BJ (cell line): Measurements from ENCODE around the gene HLF. TPM values are rescaled to one million over a fixed set of nuclear protein-coding genes. Genes with fewer than 3 reads are reported as not detected.

ENCODE experiments used
- CTCF ChIA-PET: fragments of 350-600 bp; formaldehyde crosslinking; extraction: SDS; loops from one replicate; lab custom pipeline; 2021; ENCODE audit warnings: antibody characterized with exemption, inconsistent platforms; lab: Yijun Ruan, JAX
- POLR2A ChIA-PET: fragments of 300-600 bp; sonication (Branson Sonifier 250); formaldehyde crosslinking; extraction: SDS; loops from one replicate; lab custom pipeline; 2021; ENCODE audit warnings: antibody characterized with exemption; lab: Charles Lee
- DNase-seq: peaks from one replicate; pipeline ENCODE4 v3.0.0-alpha.2; 2011; ENCODE audit warnings: low read depth
- H3K27me3 ChIP-seq: 2 replicates; pipeline ENCODE4 v1.6.0; 2011; ENCODE audit warnings: low read length; ENCODE audit not compliant: control insufficient read depth, insufficient read depth
- H3K36me3 ChIP-seq: 2 replicates; pipeline ENCODE4 v1.5.1; 2011; ENCODE audit warnings: low read length; ENCODE audit not compliant: control insufficient read depth, insufficient read depth
- H3K4me3 ChIP-seq: 2 replicates; pipeline ENCODE4 v1.5.1; 2011; ENCODE audit warnings: low read depth, mild to moderate bottlenecking, control low read depth, low read length
- polyA plus RNA-seq: library from polyadenylated mRNA; depleted of rRNA; stranded (reverse); fragments of >200 nt; gene quantifications from 2 replicates; pipeline ENCODE4 v1.2.3, GENCODE V29; 2011
- TF ChIP-seq, protein P1 (sequence below): IDR thresholded peaks from 2 replicates; pipeline ENCODE4 v1.5.1; 2011; ENCODE audit warnings: low read depth, mild to moderate bottlenecking, control low read depth, inconsistent platforms, low read length, moderate library complexity; ENCODE audit not compliant: insufficient read depth

The HLF gene
- polyA plus RNA-seq, 1 experiment: not detected

DNA sequence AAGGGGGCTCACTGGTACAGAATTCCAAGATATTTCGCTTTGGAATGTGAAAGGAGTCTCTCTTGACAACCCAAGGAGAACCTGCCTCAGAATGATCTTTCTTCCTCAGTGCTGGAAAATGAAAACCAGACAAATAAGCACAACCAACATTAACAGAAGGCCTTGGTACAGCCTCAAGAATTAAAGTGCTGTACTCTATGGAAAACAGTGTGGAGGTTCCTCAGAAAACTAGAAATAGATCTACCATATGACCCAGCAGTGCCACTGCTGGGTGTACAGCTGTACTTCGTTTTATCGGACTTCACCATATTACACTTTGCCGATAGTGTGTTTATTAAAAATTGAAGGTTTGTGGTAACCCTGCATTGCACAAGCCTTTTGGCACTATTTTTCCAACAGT, 25.2 kb downstream of the HLF start:
- Histone ChIP-seq H3K4me3 (no peak overlapping the region), H3K36me3 (no peaks in the 10 kb centered on the region), H3K27me3 (peaks cover 5% of the 10 kb centered on the region; the same call in 1 of the 2 replicates)
- TF ChIP-seq, protein P1, sequence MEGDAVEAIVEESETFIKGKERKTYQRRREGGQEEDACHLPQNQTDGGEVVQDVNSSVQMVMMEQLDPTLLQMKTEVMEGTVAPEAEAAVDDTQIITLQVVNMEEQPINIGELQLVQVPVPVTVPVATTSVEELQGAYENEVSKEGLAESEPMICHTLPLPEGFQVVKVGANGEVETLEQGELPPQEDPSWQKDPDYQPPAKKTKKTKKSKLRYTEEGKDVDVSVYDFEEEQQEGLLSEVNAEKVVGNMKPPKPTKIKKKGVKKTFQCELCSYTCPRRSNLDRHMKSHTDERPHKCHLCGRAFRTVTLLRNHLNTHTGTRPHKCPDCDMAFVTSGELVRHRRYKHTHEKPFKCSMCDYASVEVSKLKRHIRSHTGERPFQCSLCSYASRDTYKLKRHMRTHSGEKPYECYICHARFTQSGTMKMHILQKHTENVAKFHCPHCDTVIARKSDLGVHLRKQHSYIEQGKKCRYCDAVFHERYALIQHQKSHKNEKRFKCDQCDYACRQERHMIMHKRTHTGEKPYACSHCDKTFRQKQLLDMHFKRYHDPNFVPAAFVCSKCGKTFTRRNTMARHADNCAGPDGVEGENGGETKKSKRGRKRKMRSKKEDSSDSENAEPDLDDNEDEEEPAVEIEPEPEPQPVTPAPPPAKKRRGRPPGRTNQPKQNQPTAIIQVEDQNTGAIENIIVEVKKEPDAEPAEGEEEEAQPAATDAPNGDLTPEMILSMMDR: no peak
- DNase-seq: no peak
- ChIA-PET CTCF (interaction anchor here (0.9 kb wide), 1 partner anchor 49 kb away, joined by 3 read pairs; no protein-coding TSS in a partner anchor), POLR2A (no interaction called here)

DNA sequence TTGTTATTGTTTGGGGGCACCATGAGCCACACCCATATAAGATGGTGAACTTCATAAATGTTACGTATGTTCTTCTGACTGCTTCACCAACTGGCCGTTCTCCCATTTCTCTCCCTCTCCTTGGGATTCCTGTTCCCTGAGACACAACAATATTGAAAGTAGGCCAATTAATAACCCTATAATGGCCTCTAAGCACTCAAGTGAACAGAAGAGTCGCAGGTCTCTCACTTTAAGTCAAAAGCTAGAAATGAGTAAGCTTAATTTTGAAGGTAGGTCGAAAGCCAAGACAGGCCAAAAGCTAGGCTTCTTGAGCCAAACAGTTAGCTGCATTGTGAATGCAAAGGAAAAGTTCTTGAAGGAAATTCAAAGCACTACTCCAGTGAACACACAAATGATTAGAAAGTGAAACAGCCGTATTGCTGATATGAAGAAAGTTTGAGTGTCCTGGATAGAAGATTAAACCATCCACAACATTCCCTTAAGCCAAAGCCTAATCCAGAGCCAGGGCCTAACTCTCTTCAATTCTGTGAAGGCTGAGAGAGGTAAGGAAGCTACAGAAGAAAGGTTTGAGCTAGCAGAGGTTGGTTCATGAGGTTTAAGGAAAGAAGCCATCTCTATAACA, 25.8 kb downstream of the HLF start:
- no peak for DNase-seq
- ChIA-PET POLR2A (no interaction called here), CTCF (interaction anchor here (0.9 kb wide), 1 partner anchor 49 kb away, joined by 3 read pairs; no protein-coding TSS in a partner anchor)
- no peaks in the 10 kb centered on the region for H3K36me3 ChIP-seq
- TF ChIP-seq, protein P1: no peak
- H3K27me3 ChIP-seq: peaks cover 4% of the 10 kb centered on the region; the same call in 1 of the 2 replicates
- no peak overlapping the region for H3K4me3 ChIP-seq

DNA sequence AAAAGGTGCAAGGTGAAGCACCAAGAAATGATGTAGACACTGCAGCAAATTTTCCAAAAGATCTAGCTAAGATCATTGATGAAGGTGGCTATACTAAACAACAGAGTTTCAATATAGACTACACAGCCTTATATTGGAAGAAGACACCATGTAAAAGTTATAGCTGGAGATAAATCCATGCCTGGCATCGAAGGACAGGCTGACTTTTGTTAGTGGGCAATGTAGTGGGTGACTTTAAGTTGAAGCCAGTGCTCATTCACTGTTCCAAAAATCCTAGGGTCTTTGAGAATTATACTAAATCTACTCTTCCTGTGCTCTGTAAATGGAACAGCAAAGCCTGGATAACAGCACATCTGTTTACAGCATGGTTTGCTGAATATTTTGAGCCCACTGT, 26.4 kb downstream of the HLF start:
- Histone ChIP-seq H3K36me3 (no peaks in the 10 kb centered on the region), H3K4me3 (no peak overlapping the region), H3K27me3 (peaks cover 3% of the 10 kb centered on the region; the same call in 1 of the 2 replicates)
- POLR2A ChIA-PET: no interaction called here
- DNase-seq: no peak
- CTCF ChIA-PET: interaction anchor here (0.9 kb wide), 1 partner anchor 50 kb away, joined by 3 read pairs; no protein-coding TSS in a partner anchor
- TF ChIP-seq, protein P1: no peak

DNA sequence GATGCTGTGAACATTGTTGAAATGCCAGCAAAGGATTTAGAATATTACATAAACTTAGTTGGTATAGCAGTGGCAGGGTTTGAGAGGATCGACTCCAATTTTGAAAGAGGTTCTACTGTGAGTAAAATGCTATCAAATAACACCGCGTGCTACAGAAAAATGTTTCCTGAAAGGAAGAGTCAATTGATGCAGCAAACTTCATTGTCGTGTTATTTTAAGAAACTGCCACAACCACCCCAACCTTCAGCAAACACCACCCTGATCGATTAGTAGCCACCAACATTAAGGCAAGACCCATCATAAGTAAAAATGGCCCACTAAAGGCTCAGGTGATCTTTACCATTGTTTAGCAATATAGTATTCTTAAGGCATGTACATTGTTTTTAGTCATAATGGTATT, 27.3 kb downstream of the HLF start:
- ChIA-PET CTCF (interaction anchor here (1.1 kb wide), 1 partner anchor 299 kb away, joined by 4 read pairs; no protein-coding TSS in a partner anchor), POLR2A (no interaction called here)
- Histone ChIP-seq H3K36me3 (no peaks in the 10 kb centered on the region), H3K4me3 (no peak overlapping the region), H3K27me3 (peaks cover 3% of the 10 kb centered on the region; the same call in 1 of the 2 replicates)
- TF ChIP-seq, protein P1: no peak
- DNase-seq: no peak

DNA sequence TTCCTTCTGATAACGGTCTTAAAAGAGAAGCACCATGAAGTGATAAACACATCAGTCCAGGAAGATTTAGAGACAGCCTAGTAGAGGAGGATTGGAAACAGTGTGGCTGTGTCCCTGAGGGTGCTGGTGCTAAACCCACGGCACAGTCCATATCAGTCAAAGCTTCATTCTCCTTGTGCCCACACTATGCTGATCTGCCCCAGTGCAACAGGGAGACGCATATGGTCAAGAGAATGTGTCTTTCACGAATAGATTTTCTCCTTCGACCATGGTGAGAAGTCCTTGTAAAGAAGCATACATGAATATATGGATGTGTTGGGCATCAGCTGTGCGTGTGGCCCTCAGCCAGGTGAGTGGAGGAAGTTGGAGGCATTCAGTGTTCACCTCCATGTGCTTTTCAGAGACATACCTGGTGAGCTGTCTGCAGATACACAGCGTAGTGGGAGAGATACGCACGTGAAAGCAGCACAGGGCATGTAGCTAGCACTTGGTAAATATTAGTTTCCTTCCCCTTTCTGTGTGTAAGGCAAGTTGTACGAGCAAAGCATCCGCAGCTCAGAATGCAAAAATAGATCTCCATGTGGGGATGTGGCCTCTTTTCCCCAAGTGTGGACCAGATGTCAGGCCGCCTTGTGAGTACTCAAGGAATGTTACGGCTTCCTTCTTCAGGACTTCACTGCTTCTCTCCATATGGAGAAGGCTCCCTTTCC, 29.4 kb downstream of the HLF start:
- Histone ChIP-seq H3K27me3 (peaks cover 3% of the 10 kb centered on the region; the same call in 1 of the 2 replicates), H3K36me3 (no peaks in the 10 kb centered on the region), H3K4me3 (no peak overlapping the region)
- peak; percentile 18 for DNase-seq
- ChIA-PET CTCF (interaction anchor here (1.3 to 2.3 kb wide), 9 partner anchors 9 to 308 kb away, joined by 3 to 36 read pairs (median 4); no protein-coding TSS in a partner anchor), POLR2A (no interaction called here)
- TF ChIP-seq, protein P1: no peak
